ENCODE measurements around the gene ADGB. TPM values are rescaled to one million over a fixed set of nuclear protein-coding genes. Genes with fewer than 3 reads are reported as not detected.

The ADGB gene
- total RNA-seq, 5 donors from 2014 or later (not counting 1 experiment from before 2014, with no cell fraction given), result not detected

DNA sequence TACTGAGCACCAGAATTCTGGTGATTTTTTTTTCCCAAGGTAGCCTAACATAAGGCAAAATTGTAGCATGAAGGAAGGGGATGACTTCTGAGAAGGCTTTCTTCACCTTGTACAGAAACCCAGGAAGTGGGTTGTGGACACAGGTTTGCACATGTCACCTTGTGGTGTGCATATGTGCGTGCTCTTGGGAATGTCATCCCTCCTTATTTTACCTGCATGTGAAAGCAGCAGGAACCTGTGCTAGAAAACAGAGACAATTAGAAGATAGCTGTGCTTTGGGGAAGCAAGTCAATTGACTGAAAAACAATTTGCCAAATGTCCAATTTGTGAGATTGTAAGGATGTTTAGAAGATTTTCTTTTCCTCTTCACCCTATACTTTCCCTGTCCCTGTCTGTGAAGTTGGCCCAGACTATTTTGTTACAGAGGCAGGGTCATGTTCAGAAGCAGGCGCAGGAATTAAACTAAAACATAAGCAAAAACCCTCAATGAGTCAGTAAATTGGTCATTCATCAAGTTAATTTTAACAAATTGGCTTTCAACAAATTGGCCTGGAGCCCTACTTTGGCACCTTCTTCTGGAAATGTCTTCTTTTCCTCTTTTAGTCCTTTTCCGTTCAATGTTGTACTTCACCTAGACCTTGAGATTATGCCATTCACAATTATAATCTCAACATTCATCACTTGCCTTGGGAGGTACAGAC is 261.2 kb downstream of the ADGB start:
- ATAC-seq (replicated peaks in 1 of 4) (no peak), DNase-seq (no peak)
- H3K4me1 ChIP-seq (ENCODE audit: control insufficient read depth in 1 of 2, extremely low read depth in 1 of 2, insufficient read depth in 2 of 2, low read length in 2 of 2), result peaks cover 0 to 3% of the 10 kb centered on the region in 2 experiments
- H3K36me3 ChIP-seq (ENCODE audit: control insufficient read depth in 2 of 2, extremely low read depth in 1 of 2, insufficient read depth in 1 of 2, low read length in 1 of 2), result no peaks in the 10 kb centered on the region
- H3K27me3 Mint-ChIP-seq, result peaks cover 0 to 2% of the 10 kb centered on the region in 2 donors
- H3K36me3 Mint-ChIP-seq, result no peaks in the 10 kb centered on the region
- H3K9me3 ChIP-seq, result no peaks in the 10 kb centered on the region
- no peak overlapping the region for H3K4me3 ChIP-seq (ENCODE audit: control insufficient read depth in 1 of 2, extremely low read depth in 1 of 2, low read length in 1 of 2)
- no peaks in the 10 kb centered on the region for H3K27me3 ChIP-seq (replicated peaks in 1 of 2; ENCODE audit: control insufficient read depth in 2 of 2, extremely low read depth in 1 of 2, insufficient read depth in 2 of 2, low read length in 1 of 2)
- peaks cover 4 to 11% (median 7%) of the 10 kb centered on the region in 3 donors for H3K4me1 Mint-ChIP-seq
- ChIA-PET POLR2A (no interaction called here), CTCF (no interaction called here)
- no CpG with 5 or more reads among the region's 3 CpGs for WGBS (ENCODE audit: insufficient coverage)
- no peak overlapping the region for H3K27ac ChIP-seq (ENCODE audit: low read length)
- no peak overlapping the region for H3K27ac Mint-ChIP-seq
- H3K4me3 Mint-ChIP-seq, result no peak overlapping the region
- H3K9me3 Mint-ChIP-seq, result no peaks in the 10 kb centered on the region

- Histone ChIP-seq H3K4me3 (ENCODE audit: control insufficient read depth in 1 of 2, extremely low read depth in 1 of 2, low read length in 1 of 2) (no peak overlapping the region), H3K27me3 (replicated peaks in 1 of 2; ENCODE audit: control insufficient read depth in 2 of 2, extremely low read depth in 1 of 2, insufficient read depth in 2 of 2, low read length in 1 of 2) (no peaks in the 10 kb centered on the region), H3K27ac (ENCODE audit: low read length) (no peak overlapping the region), H3K4me1 (ENCODE audit: control insufficient read depth in 1 of 2, extremely low read depth in 1 of 2, insufficient read depth in 2 of 2, low read length in 2 of 2) (peaks cover 0 to 3% of the 10 kb centered on the region in 2 experiments), H3K9me3 (no peaks in the 10 kb centered on the region), H3K36me3 (ENCODE audit: control insufficient read depth in 2 of 2, extremely low read depth in 1 of 2, insufficient read depth in 1 of 2, low read length in 1 of 2) (no peaks in the 10 kb centered on the region)
- ATAC-seq (replicated peaks in 1 of 4), result no peak
- H3K27me3 Mint-ChIP-seq, result peaks cover 0 to 2% of the 10 kb centered on the region in 2 donors
- no peaks in the 10 kb centered on the region for H3K36me3 Mint-ChIP-seq
- no peak overlapping the region for H3K4me3 Mint-ChIP-seq
- H3K9me3 Mint-ChIP-seq, result no peaks in the 10 kb centered on the region
- ChIA-PET POLR2A (no interaction called here), CTCF (no interaction called here)
- 83% methylated on average over 2 of the region's 2 CpGs for WGBS (ENCODE audit: insufficient coverage)
- no peak overlapping the region for H3K27ac Mint-ChIP-seq
- no peak for DNase-seq
- peaks cover 4 to 11% (median 7%) of the 10 kb centered on the region in 3 donors for H3K4me1 Mint-ChIP-seq
These were observed 261.8 kb downstream of the ADGB start for GRCh38 chr6:146860583-146860982.

DNA sequence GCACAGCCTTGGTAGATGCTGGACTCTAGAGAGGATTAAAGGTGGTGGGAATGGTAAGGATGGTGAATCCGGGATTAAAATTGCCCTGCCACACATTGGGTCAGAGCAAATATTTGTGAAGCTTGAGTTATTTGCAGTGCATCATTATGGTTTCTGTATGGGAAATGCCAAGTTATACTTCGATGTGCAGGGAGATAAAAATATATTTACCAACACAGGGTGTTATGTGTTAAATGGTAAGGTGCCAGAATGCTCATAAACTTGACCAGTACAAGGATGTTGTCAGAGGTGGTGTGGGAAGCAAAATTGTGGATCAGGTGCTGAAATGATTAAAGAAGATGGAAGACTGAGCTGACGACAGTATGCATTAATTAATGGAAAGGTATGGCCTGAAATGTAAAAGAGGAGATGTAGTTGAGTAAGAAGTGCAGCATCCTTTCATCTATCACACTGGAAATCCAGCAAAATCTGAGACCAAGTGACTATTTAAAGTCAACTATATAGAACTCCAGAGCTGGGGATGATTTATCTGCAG is 262.3 kb downstream of the ADGB start:
- no peaks in the 10 kb centered on the region for H3K27me3 ChIP-seq (replicated peaks in 1 of 2; ENCODE audit: control insufficient read depth in 2 of 2, extremely low read depth in 1 of 2, insufficient read depth in 2 of 2, low read length in 1 of 2)
- DNase-seq (no peak), ATAC-seq (replicated peaks in 1 of 4) (no peak)
- Mint-ChIP-seq H3K4me1 (peaks cover 4 to 11% (median 7%) of the 10 kb centered on the region in 3 donors), H3K27me3 (peaks cover 0 to 2% of the 10 kb centered on the region in 2 donors), H3K27ac (no peak overlapping the region), H3K36me3 (no peaks in the 10 kb centered on the region), H3K9me3 (no peaks in the 10 kb centered on the region), H3K4me3 (no peak overlapping the region)
- CTCF ChIA-PET, result no interaction called here
- no peaks in the 10 kb centered on the region for H3K9me3 ChIP-seq
- H3K4me3 ChIP-seq (ENCODE audit: control insufficient read depth in 1 of 2, extremely low read depth in 1 of 2, low read length in 1 of 2), result no peak overlapping the region
- no peak overlapping the region for H3K27ac ChIP-seq (ENCODE audit: low read length)
- WGBS (ENCODE audit: insufficient coverage), result 71% methylated on average over 1 of the region's 3 CpGs
- no peaks in the 10 kb centered on the region for H3K36me3 ChIP-seq (ENCODE audit: control insufficient read depth in 2 of 2, extremely low read depth in 1 of 2, insufficient read depth in 1 of 2, low read length in 1 of 2)
- POLR2A ChIA-PET, result no interaction called here
- peaks cover 0 to 3% of the 10 kb centered on the region in 2 experiments for H3K4me1 ChIP-seq (ENCODE audit: control insufficient read depth in 1 of 2, extremely low read depth in 1 of 2, insufficient read depth in 2 of 2, low read length in 2 of 2)

DNA sequence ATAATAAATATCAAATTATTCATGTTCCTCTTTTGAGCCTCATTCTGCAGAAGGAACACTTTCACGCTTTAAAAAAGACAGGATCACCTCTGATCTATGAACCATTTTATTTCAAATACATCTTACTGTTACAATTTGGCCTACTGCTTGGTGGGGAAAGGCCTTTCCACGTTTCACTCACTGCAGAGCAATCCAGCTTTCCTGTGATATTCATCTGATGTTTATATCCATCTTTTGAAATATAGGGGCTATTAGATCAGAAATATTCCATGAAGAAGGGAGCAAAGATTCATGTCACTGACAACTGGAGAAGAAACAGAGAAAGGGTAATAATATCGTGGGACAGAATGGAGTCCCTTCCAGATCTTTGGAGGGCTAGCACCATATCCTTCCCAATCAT is 262.9 kb downstream of the ADGB start:
- ChIA-PET POLR2A (no interaction called here), CTCF (no interaction called here)
- Mint-ChIP-seq H3K9me3 (no peaks in the 10 kb centered on the region), H3K4me1 (peaks cover 4 to 11% (median 7%) of the 10 kb centered on the region in 3 donors), H3K27ac (no peak overlapping the region), H3K27me3 (peaks cover 0 to 2% of the 10 kb centered on the region in 2 donors), H3K4me3 (no peak overlapping the region), H3K36me3 (no peaks in the 10 kb centered on the region)
- Histone ChIP-seq H3K4me1 (ENCODE audit: control insufficient read depth in 1 of 2, extremely low read depth in 1 of 2, insufficient read depth in 2 of 2, low read length in 2 of 2) (peaks cover 0 to 3% of the 10 kb centered on the region in 2 experiments), H3K27me3 (replicated peaks in 1 of 2; ENCODE audit: control insufficient read depth in 2 of 2, extremely low read depth in 1 of 2, insufficient read depth in 2 of 2, low read length in 1 of 2) (no peaks in the 10 kb centered on the region), H3K27ac (ENCODE audit: low read length) (no peak overlapping the region), H3K4me3 (ENCODE audit: control insufficient read depth in 1 of 2, extremely low read depth in 1 of 2, low read length in 1 of 2) (no peak overlapping the region), H3K36me3 (ENCODE audit: control insufficient read depth in 2 of 2, extremely low read depth in 1 of 2, insufficient read depth in 1 of 2, low read length in 1 of 2) (no peaks in the 10 kb centered on the region), H3K9me3 (no peaks in the 10 kb centered on the region)
- ATAC-seq (replicated peaks in 1 of 4) (no peak), DNase-seq (no peak)
- no CpG with 5 or more reads among the region's 3 CpGs for WGBS (ENCODE audit: insufficient coverage)

DNA sequence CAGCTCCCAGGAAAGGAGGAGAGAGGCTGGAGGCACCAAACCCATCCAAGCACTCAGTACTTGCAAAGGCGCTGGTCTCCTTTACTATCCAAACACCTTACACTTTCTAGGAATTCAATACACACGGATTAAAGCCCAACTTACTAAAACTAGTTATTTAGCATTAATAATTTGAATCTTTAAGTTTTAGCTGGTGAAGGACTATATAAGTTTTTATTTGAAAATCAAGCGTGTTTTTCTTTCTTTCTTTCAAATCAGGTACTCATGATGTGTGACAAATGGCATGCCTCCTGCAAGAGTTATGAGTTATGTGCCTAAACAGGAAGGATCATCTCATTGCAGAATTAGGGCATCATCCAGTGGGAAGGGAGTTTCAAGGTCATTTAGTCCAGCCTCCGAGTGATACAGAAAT is 263.7 kb downstream of the ADGB start:
- CTCF ChIA-PET, result interaction anchor here (0.6 to 0.7 kb wide), 3 partner anchors 12 to 1390 kb away, joined by 3 to 7 read pairs (median 4); no protein-coding TSS in a partner anchor
- no peak overlapping the region for H3K27ac ChIP-seq (ENCODE audit: low read length)
- Mint-ChIP-seq H3K4me1 (peaks cover 4 to 7% (median 4%) of the 10 kb centered on the region in 3 donors), H3K27me3 (no peaks in the 10 kb centered on the region), H3K4me3 (no peak overlapping the region), H3K27ac (no peak overlapping the region), H3K36me3 (no peaks in the 10 kb centered on the region), H3K9me3 (no peaks in the 10 kb centered on the region)
- WGBS (ENCODE audit: insufficient coverage), result no CpG with 5 or more reads among the region's 4 CpGs
- DNase-seq (no peak), ATAC-seq (replicated peaks in 1 of 4) (no peak)
- H3K36me3 ChIP-seq (ENCODE audit: control insufficient read depth in 2 of 2, extremely low read depth in 1 of 2, insufficient read depth in 1 of 2, low read length in 1 of 2), result no peaks in the 10 kb centered on the region
- no peaks in the 10 kb centered on the region for H3K27me3 ChIP-seq (replicated peaks in 1 of 2; ENCODE audit: control insufficient read depth in 2 of 2, extremely low read depth in 1 of 2, insufficient read depth in 2 of 2, low read length in 1 of 2)
- H3K4me1 ChIP-seq (ENCODE audit: control insufficient read depth in 1 of 2, extremely low read depth in 1 of 2, insufficient read depth in 2 of 2, low read length in 2 of 2), result peaks cover 0 to 2% of the 10 kb centered on the region in 2 experiments
- H3K4me3 ChIP-seq (ENCODE audit: control insufficient read depth in 1 of 2, extremely low read depth in 1 of 2, low read length in 1 of 2), result no peak overlapping the region
- no peaks in the 10 kb centered on the region for H3K9me3 ChIP-seq
- POLR2A ChIA-PET, result interaction anchor here in 1 of 2 donors (0.6 kb wide), 1 partner anchor 402 kb away, joined by 3 read pairs; no protein-coding TSS in a partner anchor

- Histone ChIP-seq H3K36me3 (ENCODE audit: control insufficient read depth in 2 of 2, extremely low read depth in 1 of 2, insufficient read depth in 1 of 2, low read length in 1 of 2) (no peaks in the 10 kb centered on the region), H3K9me3 (no peaks in the 10 kb centered on the region), H3K4me3 (ENCODE audit: control insufficient read depth in 1 of 2, extremely low read depth in 1 of 2, low read length in 1 of 2) (no peak overlapping the region), H3K27ac (ENCODE audit: low read length) (no peak overlapping the region), H3K4me1 (ENCODE audit: control insufficient read depth in 1 of 2, extremely low read depth in 1 of 2, insufficient read depth in 2 of 2, low read length in 2 of 2) (no peaks in the 10 kb centered on the region), H3K27me3 (replicated peaks in 1 of 2; ENCODE audit: control insufficient read depth in 2 of 2, extremely low read depth in 1 of 2, insufficient read depth in 2 of 2, low read length in 1 of 2) (no peaks in the 10 kb centered on the region)
- H3K4me1 Mint-ChIP-seq, result no peaks in the 10 kb centered on the region
- no peaks in the 10 kb centered on the region for H3K36me3 Mint-ChIP-seq
- H3K27ac Mint-ChIP-seq, result no peak overlapping the region
- 80% methylated on average over 1 of the region's 4 CpGs for WGBS (ENCODE audit: insufficient coverage)
- DNase-seq (no peak), ATAC-seq (replicated peaks in 1 of 4) (no peak)
- no peaks in the 10 kb centered on the region for H3K9me3 Mint-ChIP-seq
- ChIA-PET POLR2A (no interaction called here), CTCF (no interaction called here)
- H3K4me3 Mint-ChIP-seq, result no peak overlapping the region
- peaks cover 0 to 2% of the 10 kb centered on the region in 2 donors for H3K27me3 Mint-ChIP-seq
These were observed 265.5 kb downstream of the ADGB start for GRCh38 chr6:146864300-146864699.
